HG02623 (cell line): ENCODE measurements around the gene GALNTL6.
A peak's percentile ranks its signal among the peaks of the same experiment; 100 is the strongest.
"Not testable (repeated sequence)": the region's sequence is repeated elsewhere in the genome, so short reads cannot be mapped to it uniquely, and the experiment has no call there.

Source experiments
- ATAC-seq: cut with Tn5 transposase; IDR thresholded peaks from one replicate; pipeline ENCODE4 v1.9.1; 2021; ENCODE audit warnings: moderate library complexity; ENCODE audit not compliant: unreplicated experiment

Gene GALNTL6

DNA sequence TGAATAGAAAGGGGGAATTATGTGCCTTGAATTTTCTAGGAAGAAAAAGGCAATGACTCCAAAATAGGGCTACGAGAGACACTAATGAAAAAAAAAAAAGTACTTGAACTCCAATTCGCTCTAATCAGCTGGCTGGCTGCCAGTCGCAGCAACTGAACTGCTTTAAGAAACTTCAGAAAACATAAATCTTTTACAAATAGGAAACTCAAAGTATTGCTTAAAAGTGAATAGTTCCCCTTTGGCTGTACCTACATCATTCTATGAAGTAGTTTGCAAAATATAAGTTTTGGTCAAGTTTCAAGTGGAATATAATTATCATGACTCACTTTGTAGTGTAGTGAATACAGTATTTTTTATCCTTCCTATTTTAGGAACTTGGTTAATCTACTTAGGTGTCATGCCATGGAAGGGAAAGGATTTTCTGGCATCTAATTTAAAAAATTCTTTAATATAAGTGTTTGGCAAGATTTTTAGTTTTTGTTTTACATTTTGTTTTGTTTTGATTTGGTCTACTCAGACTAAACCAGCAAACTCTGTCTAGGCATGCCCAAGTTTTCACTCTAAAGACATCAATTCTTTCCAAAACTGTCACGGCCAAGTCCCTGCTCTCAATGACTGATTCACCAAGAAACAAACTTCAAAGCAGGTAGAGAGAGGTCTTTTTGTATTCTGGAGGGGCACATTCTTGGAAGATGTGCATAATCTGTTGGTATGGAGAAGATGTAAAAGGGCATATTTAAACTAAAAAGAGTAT lies 973.0 kb downstream of the GALNTL6 start:
- no peak for ATAC-seq

DNA sequence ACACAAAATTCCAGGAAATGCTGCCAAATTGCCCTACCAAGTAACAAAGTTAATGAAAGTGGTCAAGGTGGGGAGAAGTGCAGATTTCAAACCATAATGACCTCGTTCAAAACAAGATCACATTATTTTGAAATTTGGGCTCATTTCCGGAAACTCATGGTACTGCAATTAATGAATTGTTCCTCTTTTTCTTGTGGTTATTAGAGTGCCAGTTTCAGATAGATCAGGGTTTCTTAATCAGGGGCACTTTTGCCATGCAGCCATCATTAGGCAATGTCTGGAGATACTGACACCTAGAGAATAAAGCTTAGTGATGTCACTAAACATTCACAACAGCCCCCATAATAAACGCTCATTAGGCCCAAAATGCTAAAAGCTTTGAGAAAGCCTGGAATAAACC lies 973.9 kb downstream of the GALNTL6 start:
- no peak for ATAC-seq

DNA sequence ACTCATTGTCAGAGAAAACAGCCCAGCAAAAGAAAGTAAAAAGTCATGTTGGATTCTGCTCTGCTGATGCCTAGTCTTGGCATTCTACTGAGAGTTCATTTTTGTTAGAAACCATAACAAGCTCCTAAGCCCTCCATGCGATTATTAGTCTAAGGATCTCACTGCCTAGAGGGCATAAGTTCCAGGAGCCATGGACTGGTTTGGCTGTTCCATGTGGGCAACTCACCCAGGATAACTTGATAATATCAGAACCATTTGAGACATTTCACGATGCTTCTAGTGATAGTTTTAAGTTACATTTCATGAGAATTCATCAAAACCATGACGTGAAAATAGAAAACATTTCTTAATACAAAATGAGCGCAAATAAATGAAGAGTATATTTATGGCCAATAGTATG lies 978.6 kb downstream of the GALNTL6 start:
- ATAC-seq = no peak

DNA sequence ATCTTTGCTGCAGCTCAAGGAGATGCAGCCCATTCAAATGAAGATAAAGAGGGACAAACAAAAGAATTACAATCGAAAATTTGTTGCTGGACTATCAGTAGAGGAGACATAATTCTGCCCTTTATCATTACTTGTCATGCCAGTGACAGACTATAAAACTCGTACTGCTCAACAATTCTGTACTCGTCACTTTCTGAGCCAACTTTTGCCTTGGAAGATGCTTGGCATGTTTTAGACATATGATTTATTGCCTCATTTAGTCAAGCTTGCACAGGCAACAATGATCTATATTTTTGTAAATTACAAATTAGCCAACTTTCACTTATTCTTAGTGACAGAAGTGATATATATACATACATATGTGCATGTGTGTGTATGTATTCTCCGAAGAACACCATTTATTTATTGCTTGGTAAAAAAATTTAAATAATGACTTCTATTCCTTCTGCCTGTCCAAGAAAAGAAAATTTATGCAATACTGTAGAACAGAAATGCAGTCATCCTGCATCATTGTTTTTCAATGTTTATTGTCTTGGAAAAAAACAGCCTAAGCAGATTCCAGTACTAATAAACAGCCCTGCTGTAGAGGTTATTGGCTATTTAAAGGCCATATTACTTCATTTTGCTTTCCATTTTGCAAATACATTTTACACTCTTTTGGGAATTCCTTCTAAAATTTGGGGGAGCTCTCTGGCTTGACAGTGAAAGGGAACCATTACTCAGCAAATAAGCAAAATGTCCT lies 980.5 kb downstream of the GALNTL6 start:
- ATAC-seq = no peak

DNA sequence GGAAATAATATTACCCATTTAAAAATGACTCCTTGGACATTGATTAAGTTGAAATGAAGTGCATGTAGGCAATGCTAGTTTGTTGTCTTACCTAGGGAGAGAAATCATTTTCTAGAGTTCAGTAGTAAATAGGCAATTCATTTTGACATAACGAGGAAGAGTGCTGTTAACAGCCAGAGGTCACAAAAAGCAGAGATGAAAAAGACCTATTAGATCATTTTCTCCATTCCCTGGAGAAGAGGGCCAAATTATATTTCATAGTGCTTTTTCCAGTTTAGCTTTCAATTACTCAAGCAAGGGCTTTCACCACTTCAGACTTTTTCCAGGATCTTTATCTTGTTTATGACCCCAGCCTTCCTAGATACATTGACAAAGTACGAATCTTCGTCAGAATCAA lies 981.1 kb downstream of the GALNTL6 start:
- no peak for ATAC-seq

DNA sequence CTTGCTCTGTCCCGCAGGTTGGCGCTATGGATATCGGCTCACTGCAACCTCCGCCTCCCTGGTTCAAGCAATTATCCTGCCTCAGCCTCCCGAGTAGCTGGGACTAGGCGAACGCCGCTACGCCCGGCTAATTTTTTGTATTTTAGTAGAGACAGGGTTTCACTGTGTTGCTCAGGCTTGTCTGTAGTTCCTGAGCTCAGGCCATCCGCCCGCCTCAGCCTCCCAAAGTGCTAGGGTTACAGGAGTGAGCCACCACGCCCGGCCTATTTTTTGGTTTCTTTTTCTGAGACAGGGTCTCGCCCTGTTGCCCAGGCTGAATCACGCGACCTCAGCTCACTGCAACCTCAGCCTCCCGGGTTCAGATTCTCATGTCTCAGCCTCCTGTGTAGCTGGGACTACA lies 984.1 kb downstream of the GALNTL6 start:
- ATAC-seq = not testable (repeated sequence)

DNA sequence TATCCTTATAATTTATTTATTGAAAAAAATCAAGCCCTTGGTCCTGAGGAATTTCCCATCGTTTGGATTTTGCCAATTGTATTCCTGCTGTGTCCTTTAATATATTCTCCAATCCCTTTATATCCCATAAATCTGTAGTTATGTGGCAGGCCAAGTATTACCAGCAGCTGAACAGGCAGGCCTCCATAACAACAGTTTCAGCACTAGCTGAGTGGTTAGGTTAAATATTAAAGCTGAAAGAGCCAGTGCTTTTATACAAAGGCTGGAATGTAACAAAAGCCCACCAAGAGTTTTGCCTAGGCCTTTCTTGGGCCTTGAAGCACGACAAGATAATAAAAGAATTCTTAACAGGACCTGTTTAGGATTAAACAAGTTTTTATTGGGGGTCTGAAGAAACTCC lies 988.8 kb downstream of the GALNTL6 start:
- no peak for ATAC-seq

DNA sequence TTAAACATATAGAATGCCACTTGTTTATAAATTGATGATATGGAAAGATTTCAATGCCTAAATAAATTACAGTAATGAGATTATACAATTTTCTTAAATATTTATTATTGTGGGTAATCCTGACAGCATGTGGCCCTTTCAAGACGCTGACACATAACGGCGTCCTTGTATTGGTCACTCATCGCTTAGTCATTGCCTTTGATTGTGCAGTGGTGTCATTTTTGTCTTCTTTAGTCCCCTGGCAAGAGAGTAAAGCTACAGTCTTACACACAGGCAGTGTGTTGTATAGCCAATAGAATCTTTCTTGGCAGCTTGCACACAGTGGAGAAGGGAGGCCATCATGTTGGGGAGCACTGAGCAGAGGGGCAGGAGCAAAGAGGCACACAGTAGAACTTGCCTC lies 993.6 kb downstream of the GALNTL6 start:
- no peak for ATAC-seq

DNA sequence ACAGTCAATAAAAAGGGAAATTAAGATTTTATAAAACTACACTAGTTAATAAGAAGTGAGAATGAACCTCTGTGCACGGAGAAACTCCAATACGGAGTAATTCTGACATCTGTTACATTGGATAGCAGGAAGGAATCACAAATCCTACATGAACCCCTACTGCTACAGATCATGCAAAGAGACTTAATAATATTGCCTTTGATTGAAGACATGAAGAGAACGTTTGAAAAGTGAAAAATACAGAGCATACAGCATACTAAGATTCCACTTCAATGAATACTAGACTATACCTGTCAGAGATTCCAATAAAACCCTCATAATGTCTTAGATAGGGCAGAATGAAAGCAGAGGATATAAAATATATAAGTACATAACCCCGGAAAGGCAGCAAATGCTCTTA lies 995.0 kb downstream of the GALNTL6 start:
- ATAC-seq = no peak

DNA sequence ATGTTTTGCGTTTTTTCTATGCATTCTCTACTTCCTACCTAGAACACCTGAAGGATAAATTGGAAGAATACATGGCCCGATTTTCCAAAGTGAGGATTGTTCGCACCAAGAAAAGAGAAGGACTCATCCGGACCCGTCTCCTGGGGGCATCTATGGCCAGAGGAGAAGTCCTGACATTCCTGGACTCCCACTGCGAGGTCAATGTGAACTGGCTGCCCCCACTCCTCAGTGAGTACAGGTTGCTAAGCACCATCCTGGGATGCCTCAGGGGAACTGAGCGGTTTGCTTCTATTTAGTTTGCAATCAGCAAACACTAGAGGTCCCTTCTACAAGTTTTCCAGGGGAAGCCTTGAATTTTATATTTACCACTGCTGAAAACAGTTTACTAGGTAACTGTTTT lies 996.1 kb downstream of the GALNTL6 start:
- ATAC-seq = no peak

DNA sequence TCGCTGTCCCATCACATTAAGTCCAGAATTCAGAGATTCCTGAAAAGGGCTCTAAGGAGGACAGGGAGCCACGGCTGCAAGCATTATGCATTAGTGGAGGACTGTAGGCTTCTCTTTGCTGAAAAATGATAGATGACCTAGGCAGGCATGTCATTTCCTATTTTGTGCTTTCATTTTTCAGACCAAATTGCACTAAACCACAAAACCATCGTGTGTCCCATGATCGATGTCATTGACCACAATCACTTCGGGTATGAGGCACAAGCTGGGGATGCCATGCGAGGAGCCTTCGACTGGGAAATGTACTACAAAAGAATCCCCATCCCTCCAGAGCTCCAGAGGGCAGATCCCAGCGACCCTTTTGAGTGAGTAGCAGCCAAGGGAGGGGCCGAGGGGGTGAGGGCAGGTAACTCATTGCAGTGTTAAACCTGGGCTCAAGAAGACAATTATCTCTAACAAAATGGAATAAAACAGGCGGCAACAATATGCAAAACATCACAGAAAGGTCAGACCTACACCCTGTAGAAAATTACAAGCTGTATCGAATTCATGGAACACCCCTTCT lies 1000.2 kb downstream of the GALNTL6 start:
- ATAC-seq = peak; percentile 78

DNA sequence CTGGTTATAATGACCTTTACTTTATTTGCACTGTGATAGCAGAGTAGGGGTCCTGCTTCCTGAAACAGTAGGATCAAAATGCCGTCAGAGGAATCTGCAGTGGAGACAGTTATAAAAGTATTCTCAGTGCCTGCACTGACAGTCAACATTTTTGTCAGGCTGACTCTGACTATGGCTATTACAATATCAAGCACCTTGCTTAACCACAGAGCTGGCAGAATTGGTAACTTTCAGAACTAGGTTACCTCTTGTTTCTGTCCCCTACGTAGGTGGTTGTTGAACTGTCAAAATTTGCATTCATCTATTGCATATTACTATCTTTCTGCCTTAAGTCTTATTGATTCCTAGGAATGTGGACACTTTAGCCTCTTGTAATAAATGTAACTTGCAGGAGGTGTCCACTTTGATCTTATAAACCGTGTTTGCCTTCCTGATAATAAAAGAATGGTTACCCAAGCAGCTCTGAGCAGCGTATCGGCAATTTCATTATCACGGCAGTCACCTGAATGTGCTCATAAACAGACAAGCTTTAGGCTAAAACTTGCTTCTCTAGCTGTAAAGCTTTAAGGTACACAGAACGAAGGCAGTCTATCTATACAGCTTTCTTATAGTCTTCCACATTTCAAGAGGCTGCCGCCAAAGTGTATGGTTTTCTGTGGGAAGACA lies 1002.4 kb downstream of the GALNTL6 start:
- no peak for ATAC-seq

DNA sequence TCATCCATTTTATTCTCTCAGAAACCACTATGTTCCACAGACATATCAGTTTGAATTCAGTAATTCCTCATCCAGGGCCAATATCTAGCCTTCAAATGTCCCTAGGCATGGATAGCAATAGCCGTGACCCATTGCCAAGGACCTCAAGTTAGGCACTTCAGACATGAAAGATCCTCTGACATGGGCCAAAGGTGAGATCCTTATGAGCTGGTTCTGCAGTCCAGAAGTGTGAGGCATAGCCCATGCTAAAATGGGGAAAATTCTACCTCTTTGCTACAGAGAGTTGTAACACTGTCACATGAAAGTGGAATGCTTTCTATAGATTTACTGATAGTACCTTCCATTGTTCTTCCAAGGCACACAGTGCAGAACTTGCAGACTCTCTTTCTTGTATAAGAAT lies 1005.7 kb downstream of the GALNTL6 start:
- no peak for ATAC-seq

DNA sequence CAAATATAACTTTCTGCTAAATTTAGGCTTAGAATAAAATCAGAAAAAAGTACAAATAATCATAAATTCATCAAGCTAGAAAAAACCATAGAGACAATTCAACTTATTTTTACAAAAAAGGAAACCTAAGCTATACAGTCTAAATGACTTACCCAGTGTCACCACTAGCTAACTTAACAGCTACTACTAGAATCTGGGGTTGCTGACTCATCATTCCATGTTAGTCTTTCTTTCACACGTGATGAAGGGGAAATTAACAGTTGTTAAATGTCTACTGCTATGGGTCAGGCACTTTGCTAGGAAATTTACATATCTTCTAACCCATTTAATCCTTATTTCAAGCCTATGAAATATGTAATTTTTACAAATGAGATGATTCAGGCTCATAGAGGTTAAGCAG lies 1006.1 kb downstream of the GALNTL6 start:
- no peak for ATAC-seq

DNA sequence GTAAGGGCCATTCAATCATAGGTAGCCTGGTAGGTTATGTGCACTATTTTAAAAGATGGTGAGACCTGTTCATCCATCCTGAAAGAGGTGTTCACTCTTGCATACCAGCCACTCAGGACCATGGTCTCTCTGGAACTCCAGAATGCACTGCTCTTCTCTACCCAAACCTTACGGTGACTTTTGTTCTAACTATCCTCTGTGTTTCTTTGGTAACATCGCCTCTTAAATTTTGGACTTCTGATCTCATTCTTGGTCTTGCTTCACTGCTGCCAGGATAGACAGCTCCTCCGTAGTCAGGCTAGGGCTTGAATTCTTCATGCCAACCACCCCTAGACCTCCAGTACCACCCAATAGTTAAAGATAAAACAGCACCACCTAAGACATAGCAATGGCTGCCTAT lies 1009.1 kb downstream of the GALNTL6 start:
- no peak for ATAC-seq

DNA sequence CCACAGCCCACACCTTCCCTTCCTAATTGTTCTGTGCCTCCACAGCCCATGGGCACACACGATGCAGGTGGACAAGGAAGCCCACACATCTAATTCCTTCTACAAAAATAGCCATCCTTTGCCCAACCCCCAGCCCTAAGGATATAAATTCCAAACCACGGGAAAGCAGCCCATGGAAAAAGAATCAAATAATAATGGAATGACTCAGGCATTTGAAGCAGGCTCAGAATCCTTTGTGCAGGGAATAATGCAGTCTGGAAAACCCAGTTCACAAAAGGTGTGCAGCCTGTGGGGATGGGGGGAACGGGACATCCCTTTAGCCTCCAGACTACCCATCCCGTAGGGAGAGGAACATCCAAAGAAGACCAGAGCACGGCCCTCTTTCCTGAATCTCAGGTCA lies 1013.1 kb downstream of the GALNTL6 start:
- no peak for ATAC-seq

DNA sequence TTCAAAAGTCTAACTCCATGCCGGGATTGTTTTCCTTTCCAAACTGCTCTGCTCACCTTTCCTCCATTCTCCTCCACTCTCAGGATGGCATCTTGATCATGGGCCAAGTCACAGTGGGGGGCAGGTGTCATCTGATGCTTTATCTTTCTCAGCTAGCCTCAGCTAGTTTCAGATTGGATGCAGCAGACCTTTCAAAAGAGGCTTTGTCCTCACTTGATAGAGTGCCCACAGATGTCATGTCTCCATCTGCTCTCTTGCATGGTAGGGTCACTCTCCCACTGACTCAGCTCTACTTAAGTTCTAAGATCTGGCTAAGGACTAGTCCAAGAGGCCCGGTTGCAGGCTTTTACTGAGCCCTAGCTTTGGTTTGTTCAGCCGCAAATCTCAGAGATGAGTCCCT lies 1013.7 kb downstream of the GALNTL6 start:
- no peak for ATAC-seq

DNA sequence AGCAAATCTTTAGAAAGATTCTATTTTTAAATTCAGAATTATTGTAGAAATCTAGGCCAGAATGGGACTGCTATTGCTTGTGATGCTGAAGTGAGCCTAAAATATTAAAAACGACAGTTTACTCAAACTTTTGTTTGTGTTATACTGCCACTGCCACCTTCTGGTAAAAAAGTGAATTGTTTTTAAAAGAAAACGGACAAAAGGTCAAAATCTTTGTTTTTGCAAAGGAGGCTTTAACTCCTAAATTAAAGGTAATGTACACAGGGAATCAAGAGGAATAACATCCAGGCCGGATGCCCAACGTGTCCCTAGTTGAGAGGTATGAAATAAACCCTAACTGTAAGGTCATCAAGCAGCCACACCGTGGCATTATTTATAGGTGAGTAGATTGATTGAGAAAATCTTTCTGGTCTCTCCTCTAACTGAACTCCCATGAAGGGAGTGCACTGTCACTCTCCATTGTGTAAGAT lies 1017.1 kb downstream of the GALNTL6 start:
- no peak for ATAC-seq

DNA sequence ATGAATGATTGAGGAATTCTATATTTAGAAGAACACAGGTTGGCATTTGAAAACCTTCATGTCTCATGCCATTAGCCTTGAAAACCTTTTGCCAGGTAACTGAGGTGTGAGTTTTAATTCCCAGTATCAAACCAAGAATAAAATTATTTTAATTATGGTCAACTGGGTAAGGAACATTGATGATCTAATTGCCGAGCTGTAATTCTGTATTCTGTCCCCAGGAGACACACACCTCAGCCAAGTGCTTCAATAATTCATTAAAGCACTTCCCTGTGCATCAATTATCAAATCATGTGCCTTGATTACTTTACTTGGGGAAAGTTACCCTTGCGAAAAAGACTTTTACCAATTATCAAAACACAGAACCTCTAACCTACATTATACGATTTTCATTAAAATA lies 1023.5 kb downstream of the GALNTL6 start:
- ATAC-seq = no peak

DNA sequence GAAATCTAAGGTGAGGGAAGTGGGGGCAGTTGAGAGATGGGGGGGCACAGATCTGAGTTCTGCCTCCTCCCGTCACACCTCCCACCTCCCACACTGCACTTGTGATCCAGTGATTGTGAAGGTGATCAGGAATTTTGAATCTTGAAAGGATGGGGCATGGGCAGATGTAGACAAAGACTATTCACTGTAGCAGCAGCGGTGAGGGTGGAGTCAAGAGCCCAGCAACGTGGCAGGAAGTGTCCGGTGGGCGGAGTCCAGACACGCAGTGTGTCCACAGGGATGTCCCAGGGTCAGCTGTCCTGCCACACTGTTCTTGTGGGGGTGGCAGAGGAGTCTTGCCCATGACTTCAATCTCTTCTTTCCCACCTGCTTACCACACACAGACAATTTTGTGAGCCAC lies 1024.9 kb downstream of the GALNTL6 start:
- ATAC-seq = no peak

DNA sequence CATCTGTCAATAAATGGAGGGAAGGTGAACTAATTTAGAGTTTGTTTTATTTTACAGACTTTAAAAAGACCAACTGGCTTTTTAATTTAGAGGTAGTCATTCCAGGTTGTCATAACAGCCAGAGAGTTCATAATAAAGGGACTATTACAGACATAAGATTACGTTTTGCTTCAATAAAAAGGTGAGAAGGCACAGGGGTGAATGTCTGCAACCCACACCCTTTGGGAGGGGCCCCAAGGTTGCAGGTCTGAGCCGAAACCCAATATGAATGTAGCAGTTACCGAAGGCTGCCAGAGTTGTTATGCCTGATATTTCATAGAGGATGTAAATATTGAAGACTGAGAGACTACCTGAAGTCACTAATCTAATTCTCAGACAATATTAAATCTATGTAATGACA lies 1025.7 kb downstream of the GALNTL6 start:
- ATAC-seq = no peak

DNA sequence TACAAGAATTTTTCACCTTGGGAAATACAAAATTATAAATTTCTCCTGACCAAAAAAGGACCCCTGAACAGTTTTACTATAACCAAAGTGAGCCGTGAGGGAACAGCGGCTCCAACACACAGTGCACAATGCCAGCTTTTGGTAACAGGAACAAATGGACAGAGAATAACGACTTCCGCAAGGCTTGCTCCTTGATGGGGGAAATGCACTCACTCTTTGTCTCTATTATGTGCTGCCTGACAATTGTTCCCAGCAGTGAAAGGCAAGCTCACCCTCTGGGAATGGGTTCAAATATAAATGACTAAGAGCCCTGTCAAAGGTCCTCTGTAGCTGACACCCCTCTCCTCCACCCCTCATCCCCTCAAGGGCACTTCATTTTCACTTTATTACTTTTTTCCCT lies 1029.6 kb downstream of the GALNTL6 start:
- ATAC-seq = no peak
